Liver (tissue), 9 donors: ENCODE data around the gene KIAA1217. TPM values are rescaled to one million over a fixed set of nuclear protein-coding genes. Genes with fewer than 3 reads are reported as not detected.

Experiments used
- DNase-seq: peaks from one replicate; pipeline ENCODE4 v3.0.0-alpha.2; 2017; ENCODE audit warnings: low spot score
- H3K27ac ChIP-seq, 2 donors: one replicate each; pipeline ENCODE4 v1.7.0; 2013; ENCODE audit warnings: inconsistent platforms in 2 of 2, low read length in 2 of 2, control low read depth in 1 of 2, low read depth in 1 of 2, mild to moderate bottlenecking in 1 of 2
- H3K27me3 ChIP-seq, 4 donors: one replicate each; pipeline versions ENCODE4 v1.6.1 to v1.7.0; 2013; ENCODE audit warnings: low read length in 3 of 4, inconsistent platforms in 1 of 4, mild to moderate bottlenecking in 1 of 4, moderate library complexity in 1 of 4; ENCODE audit not compliant: control insufficient read depth in 4 of 4, insufficient read depth in 4 of 4
- H3K36me3 ChIP-seq, 4 donors: one replicate each; pipeline versions ENCODE4 v1.6.1 to v1.7.0; 2013; ENCODE audit warnings: low read length in 3 of 4, mild to moderate bottlenecking in 3 of 4, low read depth in 1 of 4, moderate library complexity in 1 of 4; ENCODE audit not compliant: control insufficient read depth in 4 of 4, insufficient read depth in 3 of 4
- H3K4me1 ChIP-seq, 4 donors: one replicate each; pipeline versions ENCODE4 v1.6.1 to v1.7.0; 2013; ENCODE audit warnings: low read length in 3 of 4, mild to moderate bottlenecking in 3 of 4, moderate library complexity in 1 of 4; ENCODE audit not compliant: control insufficient read depth in 4 of 4, insufficient read depth in 4 of 4
- H3K4me3 ChIP-seq, 3 donors: one replicate each; pipeline versions ENCODE4 v1.6.1 to v1.7.0; 2013; ENCODE audit warnings: low read length in 3 of 3, control low read depth in 1 of 3, low read depth in 1 of 3, mild to moderate bottlenecking in 1 of 3
- H3K9ac ChIP-seq, 2 donors: one replicate each; pipeline ENCODE4 v1.7.0; 2013; ENCODE audit warnings: low read length in 2 of 2, mild to moderate bottlenecking in 2 of 2, moderate library complexity in 2 of 2, control low read depth in 1 of 2, low read depth in 1 of 2
- H3K9me3 ChIP-seq, 4 donors: one replicate each; pipeline versions ENCODE4 v1.6.1 to v1.7.0; 2013; ENCODE audit warnings: low read length in 3 of 4; ENCODE audit not compliant: control insufficient read depth in 4 of 4
- ATF3 ChIP-seq: IDR thresholded peaks from 2 replicates; pipeline ENCODE4 v1.6.1; 2016; ENCODE audit warnings: antibody characterized with exemption
- CTCF ChIP-seq: fragments of 150-350 bp; IDR thresholded peaks from 2 replicates; pipeline ENCODE4 v1.5.1; 2017; ENCODE audit warnings: improper control_type of control experiment, low read depth, low read length; ENCODE audit not compliant: missing input control
- EGR1 ChIP-seq, 2 donors: IDR thresholded peaks; 2 replicates each; pipeline ENCODE4 v1.6.1; 2016 to 2018; ENCODE audit warnings: antibody characterized with exemption in 2 of 2, low read depth in 2 of 2
- FOXA1 ChIP-seq: IDR thresholded peaks from 2 replicates; pipeline ENCODE4 v1.6.1; 2016; ENCODE audit warnings: antibody characterized with exemption
- FOXA2 ChIP-seq: IDR thresholded peaks from 2 replicates; pipeline ENCODE4 v1.6.1; 2016; ENCODE audit warnings: antibody characterized with exemption
- GABPA ChIP-seq, 2 donors: IDR thresholded peaks in 1 of 2; conservative IDR thresholded peaks in 1 of 2; 2 replicates each; pipeline ENCODE4 v1.6.1; 2016; ENCODE audit warnings: antibody characterized with exemption in 2 of 2, mild to moderate bottlenecking in 1 of 2, moderate library complexity in 1 of 2
- HNF4A ChIP-seq, 2 donors: conservative IDR thresholded peaks; 2 replicates each; pipeline ENCODE4 v1.6.1; 2016; ENCODE audit warnings: antibody characterized with exemption in 2 of 2, mild to moderate bottlenecking in 2 of 2
- HNF4G ChIP-seq: IDR thresholded peaks from 2 replicates; pipeline ENCODE4 v1.6.1; 2016; ENCODE audit warnings: antibody characterized with exemption
- JUND ChIP-seq, 2 donors: IDR thresholded peaks; 2 replicates each; pipeline ENCODE4 v1.6.1; 2016; ENCODE audit warnings: antibody characterized with exemption in 2 of 2
- MAX ChIP-seq: IDR thresholded peaks from 2 replicates; pipeline ENCODE4 v1.6.1; 2016; ENCODE audit warnings: antibody characterized with exemption
- NR2F2 ChIP-seq: IDR thresholded peaks from 2 replicates; pipeline ENCODE4 v1.6.1; 2016; ENCODE audit warnings: antibody characterized with exemption
- RAD21 ChIP-seq, 2 donors: IDR thresholded peaks; 2 replicates each; pipeline ENCODE4 v1.6.1; 2016; ENCODE audit warnings: antibody characterized with exemption in 2 of 2, mild to moderate bottlenecking in 2 of 2
- REST ChIP-seq: IDR thresholded peaks from 2 replicates; pipeline ENCODE4 v1.6.1; 2016; ENCODE audit warnings: antibody characterized with exemption, mild to moderate bottlenecking
- RXRA ChIP-seq, 2 donors: IDR thresholded peaks; 2 replicates each; pipeline ENCODE4 v1.6.1; 2017 to 2018; ENCODE audit warnings: antibody characterized with exemption in 2 of 2, mild to moderate bottlenecking in 1 of 2
- SP1 ChIP-seq: IDR thresholded peaks from 2 replicates; pipeline ENCODE4 v1.6.1; 2018; ENCODE audit warnings: antibody characterized with exemption, mild to moderate bottlenecking
- TAF1 ChIP-seq: conservative IDR thresholded peaks from 2 replicates; pipeline ENCODE4 v1.6.1; 2016; ENCODE audit warnings: antibody characterized with exemption, mild to moderate bottlenecking
- YY1 ChIP-seq: IDR thresholded peaks from 2 replicates; pipeline ENCODE4 v1.6.1; 2016; ENCODE audit warnings: antibody characterized with exemption, mild to moderate bottlenecking
- ZBTB33 ChIP-seq: IDR thresholded peaks from 2 replicates; pipeline ENCODE4 v1.6.1; 2016; ENCODE audit warnings: antibody characterized with exemption
- WGBS: extraction: QIAGEN DNeasy Blood & Tissue Kit; methylation state at CpG from one replicate; pipeline ENCODE4 v1.1.7; 2013; 5-methylcytosine and 5-hydroxymethylcytosine counted together
- polyA plus RNA-seq, 2 donors: library from polyadenylated mRNA; stranded (reverse) in 1 of 2; unstranded in 1 of 2; fragments of 200-250 nt in 1 of 2; fragments of >200 nt in 1 of 2; fragmentation: Nextera tagmentation in 1 of 2; extraction: Ambion mirVana in 1 of 2; gene quantifications; one replicate each; pipeline versions ENCODE4 v1.2.1 to v1.2.3, GENCODE V29; 2013 to 2015
- total RNA-seq, 2 donors: library from RNA; depleted of rRNA; stranded (reverse); fragments of >200 nt; gene quantifications; one replicate each; pipeline ENCODE4 v1.2.3, GENCODE V29; 2014
- donor health status: healthy.
- donor health status: healthy.
- donor health status: healthy.
- donor health status: healthy.
- donor health status: healthy.

KIAA1217 gene
- total and polyA plus RNA-seq, 4 donors: 4.5 to 12.8 (median 6.8) TPM

GRCh38 chr10:24235471-24235870, 26.5 kb downstream of the KIAA1217 start:
- 76% methylated on average over 7 of the region's 7 CpGs for WGBS
- Histone ChIP-seq H3K27ac (no peak overlapping the region), H3K9me3 (no peaks in the 10 kb centered on the region), H3K9ac (no peak overlapping the region), H3K4me1 (peaks cover 0 to 15% (median under 1%) of the 10 kb centered on the region in 4 donors), H3K36me3 (no peaks in the 10 kb centered on the region), H3K4me3 (no peak overlapping the region), H3K27me3 (no peaks in the 10 kb centered on the region)
- no peak for DNase-seq
- TF ChIP-seq GABPA (IDR thresholded peaks at IDR 0.05 in 1 of 2, conservative IDR thresholded peaks at IDR 0.05 in 1 of 2) (no peak), EGR1 (IDR thresholded peaks at IDR 0.05; ENCODE audit: low read depth in 2 of 2) (no peak), MAX (no peak), RXRA (IDR thresholded peaks at IDR 0.05) (no peak), ATF3 (no peak), SP1 (no peak), FOXA2 (no peak), HNF4A (conservative IDR thresholded peaks at IDR 0.05) (no peak), TAF1 (no peak), HNF4G (no peak), REST (no peak), NR2F2 (no peak), RAD21 (IDR thresholded peaks at IDR 0.05) (no peak), CTCF (no peak), YY1 (no peak), FOXA1 (no peak), JUND (IDR thresholded peaks at IDR 0.05) (no peak), ZBTB33 (no peak)
